Endothelial cell of umbilical vein (primary cell): Measurements from ENCODE around the gene ADIG. TPM values are rescaled to one million over a fixed set of nuclear protein-coding genes. Genes with fewer than 3 reads are reported as not detected.
"Not testable (repeated sequence)": the region's sequence is repeated elsewhere in the genome, so short reads cannot be mapped to it uniquely, and the experiment has no call there.

Experiments used
- BruUV-seq: library from RNA; stranded (reverse); fragments of 400-500 nt; replicated peaks from 2 replicates; lab custom pipeline; 2021; lab: Mats Ljungman, UMichigan
- CTCF ChIA-PET: fragments of 300-600, 350-600 bp; sonication (Branson Sonifier 250); formaldehyde crosslinking; loops from one replicate; lab custom pipeline; 2021; ENCODE audit warnings: antibody characterized with exemption, inconsistent platforms; lab: Charles Lee
- POLR2A ChIA-PET: fragments of 300-600, 350-600 bp; sonication (Branson Sonifier 250); formaldehyde crosslinking; loops from one replicate; lab custom pipeline; 2021; ENCODE audit warnings: antibody characterized with exemption, inconsistent platforms; lab: Charles Lee
- DNase-seq: peaks from one replicate; pipeline ENCODE4 v3.0.0-alpha.2; 2011; ENCODE audit warnings: low read depth, low spot score
- FAIRE-seq: peaks from 2 replicates; lab custom pipeline; 2011; peaks lifted over from hg19 to GRCh38; lab: Jason Lieb, UNC
- H2AFZ ChIP-seq: 2 replicates; pipeline ENCODE4 v1.6.0; 2012; ENCODE audit warnings: low read depth, low read length, control low read depth, inconsistent platforms
- H3K27ac ChIP-seq: 2 replicates; pipeline ENCODE4 v1.5.1; 2011; ENCODE audit warnings: low read depth, mild to moderate bottlenecking, control low read depth, low read length, moderate library complexity; ENCODE audit not compliant: insufficient read depth
- H3K27me3 ChIP-seq, 2 experiments: 2 replicates each; pipeline versions ENCODE4 v1.6.0 to v1.6.1; 2011; ENCODE audit warnings: low read length in 2 of 2, mixed read lengths in 1 of 2; ENCODE audit not compliant: control insufficient read depth in 2 of 2, insufficient read depth in 2 of 2
- H3K36me3 ChIP-seq, 2 experiments: 2 replicates in 1 of 2; 3 replicates in 1 of 2; pipeline ENCODE4 v1.5.1; 2011; ENCODE audit warnings: low read length in 2 of 2, mild to moderate bottlenecking in 1 of 2, moderate library complexity in 1 of 2; ENCODE audit not compliant: control insufficient read depth in 2 of 2, insufficient read depth in 2 of 2; ENCODE audit errors: extremely low read depth in 1 of 2
- H3K4me1 ChIP-seq: 3 replicates; pipeline ENCODE4 v1.5.1; 2011; ENCODE audit warnings: mild to moderate bottlenecking, low read length; ENCODE audit not compliant: control insufficient read depth, insufficient read depth; ENCODE audit errors: extremely low read depth
- H3K4me2 ChIP-seq: 2 replicates; pipeline ENCODE4 v1.6.1; 2011; ENCODE audit warnings: low read length, control low read depth, mixed read lengths; ENCODE audit not compliant: insufficient read depth
- H3K4me3 ChIP-seq, 3 experiments: fragments of 200-600 bp in 1 of 3; sonication (generic), shearing (Covaris generic) in 1 of 3; replicated peaks in 1 of 3; 2 replicates each; pipeline ENCODE4 v1.5.1; 2011 to 2016; ENCODE audit warnings: control low read depth in 3 of 3, low read length in 3 of 3, mild to moderate bottlenecking in 2 of 3, inconsistent platforms in 1 of 3, low read depth in 1 of 3, moderate library complexity in 1 of 3; ENCODE audit not compliant: insufficient read depth in 1 of 3
- H3K79me2 ChIP-seq: 2 replicates; pipeline ENCODE4 v1.6.0; 2012; ENCODE audit warnings: low read length, inconsistent platforms; ENCODE audit not compliant: control insufficient read depth, insufficient read depth
- H3K9ac ChIP-seq: replicated peaks from 2 replicates; pipeline ENCODE3; 2011; ENCODE audit warnings: low read length, control low read depth; ENCODE audit not compliant: insufficient read depth; ENCODE audit errors: extremely low read depth
- H3K9me1 ChIP-seq: replicated peaks from 3 replicates; pipeline ENCODE4 v1.6.0; 2011; ENCODE audit warnings: mild to moderate bottlenecking, low read length; ENCODE audit not compliant: control insufficient read depth, insufficient read depth; ENCODE audit errors: extremely low read depth
- H3K9me3 ChIP-seq: replicated peaks from 2 replicates; pipeline ENCODE4 v1.5.1; 2012; ENCODE audit warnings: low read length, inconsistent platforms; ENCODE audit not compliant: control insufficient read depth, insufficient read depth
- H4K20me1 ChIP-seq: replicated peaks from 2 replicates; pipeline ENCODE3; 2011; ENCODE audit warnings: mild to moderate bottlenecking, low read length; ENCODE audit not compliant: control insufficient read depth, insufficient read depth; ENCODE audit errors: extremely low read depth
- EZH2 ChIP-seq: IDR thresholded peaks from 2 replicates; pipeline ENCODE4 v1.6.1; 2012; ENCODE audit warnings: borderline replicate concordance, low read depth, mild to moderate bottlenecking, moderate library complexity, low read length, inconsistent platforms; ENCODE audit not compliant: severe bottlenecking
- GATA2 ChIP-seq: IDR thresholded peaks from 2 replicates; pipeline ENCODE4 v1.7.0; 2011; ENCODE audit warnings: low read depth, mild to moderate bottlenecking, moderate library complexity, mixed read lengths, low read length; ENCODE audit not compliant: insufficient read length, insufficient read depth
- JUN ChIP-seq: IDR thresholded peaks from 2 replicates; pipeline ENCODE4 v1.6.1; 2011; ENCODE audit warnings: borderline replicate concordance, low read depth; ENCODE audit not compliant: insufficient read length, insufficient read depth
- dilution Hi-C: fragments of 300-500 bp; cut with MboI; formaldehyde crosslinking; loops from one replicate; pipeline ENCODE4 v1.15.0; 2019; ENCODE audit warnings: low sequenced_read_pairs; ENCODE audit not compliant: extremely low pct_ligation_motif_present
- intact Hi-C: fragments of 100-400 bp; cut with micrococcal nuclease; formaldehyde crosslinking; loops from one replicate; pipeline ENCODE4 v1.10.0; 2022
- polyA plus RNA-seq, 4 experiments: library from polyadenylated mRNA; depleted of rRNA in 3 of 4; stranded (reverse) in 3 of 4; unstranded in 1 of 4; fragments of >200 nt; gene quantifications; 2 replicates each; pipeline versions ENCODE4 v1.2.1 to v1.2.3, GENCODE V29; 2011 to 2012; ENCODE audit warnings: missing spikeins in 1 of 4
- total RNA-seq: library from RNA; stranded (reverse); gene quantifications from 2 replicates; pipeline ENCODE4 v1.2.3, GENCODE V29; 2021

The ADIG gene
- total and polyA plus RNA-seq, 2 donors (not counting 3 experiments of a cell fraction or from before 2014, with no cell fraction given) = not detected

DNA sequence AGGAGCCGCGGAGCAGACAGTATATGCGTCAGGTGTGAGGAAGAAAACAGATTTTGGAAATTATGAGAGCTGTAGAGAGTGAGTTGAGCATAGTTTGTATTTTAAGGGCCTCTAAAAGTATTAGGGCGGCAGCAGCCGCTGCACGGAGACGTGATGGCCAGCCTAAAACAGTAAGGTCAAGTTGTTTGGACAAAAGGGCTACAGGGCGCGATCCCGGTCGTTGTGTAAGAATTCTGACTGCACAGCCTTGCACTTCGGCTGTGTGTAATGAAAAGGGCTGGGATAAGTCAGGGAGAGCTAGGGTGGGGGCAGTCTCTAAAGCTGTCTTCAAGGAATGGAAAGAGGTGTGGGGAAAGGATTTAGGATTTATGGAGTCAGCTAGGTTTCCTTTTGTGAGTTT, 13.3 kb downstream of the ADIG start:
- H2AFZ ChIP-seq, H3K4me1 ChIP-seq, intact Hi-C loops, H3K79me2 ChIP-seq, H3K9ac ChIP-seq, H3K4me2 ChIP-seq, FAIRE-seq, BruUV-seq, H3K27me3 ChIP-seq, CTCF ChIA-PET, POLR2A ChIA-PET, H3K27ac ChIP-seq, H3K36me3 ChIP-seq, H3K4me3 ChIP-seq, DNase-seq, H3K9me1 ChIP-seq, dilution Hi-C loops, H4K20me1 ChIP-seq, H3K9me3 ChIP-seq: not testable (repeated sequence)

DNA sequence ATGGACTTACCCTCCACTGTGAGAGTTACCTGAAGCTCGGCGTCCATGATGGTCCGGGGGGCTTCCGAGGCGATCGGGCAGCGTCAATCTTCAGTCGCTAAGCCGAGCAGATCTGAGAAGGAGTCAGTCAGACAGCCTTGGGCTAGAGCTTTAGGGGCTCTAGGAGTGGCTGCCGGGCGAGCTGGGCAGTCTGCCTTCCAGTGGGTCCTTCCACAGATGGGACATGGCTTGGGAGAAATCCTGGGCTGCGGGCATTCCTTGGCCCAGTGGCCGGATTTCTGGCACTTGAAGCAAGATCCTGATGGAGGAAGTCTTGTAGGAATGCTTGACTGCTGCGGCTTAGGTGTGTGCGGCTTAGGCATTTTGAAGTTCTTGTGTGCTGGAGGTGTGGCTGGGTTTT, 14.9 kb downstream of the ADIG start:
- dilution Hi-C loops, intact Hi-C loops, H3K4me3 ChIP-seq, H3K9me1 ChIP-seq, BruUV-seq, H3K79me2 ChIP-seq, POLR2A ChIA-PET, DNase-seq, H2AFZ ChIP-seq, FAIRE-seq, H3K9me3 ChIP-seq, H3K27me3 ChIP-seq, H3K9ac ChIP-seq, H3K4me2 ChIP-seq, H3K36me3 ChIP-seq, CTCF ChIA-PET, H3K4me1 ChIP-seq, H4K20me1 ChIP-seq, H3K27ac ChIP-seq: not testable (repeated sequence)

DNA sequence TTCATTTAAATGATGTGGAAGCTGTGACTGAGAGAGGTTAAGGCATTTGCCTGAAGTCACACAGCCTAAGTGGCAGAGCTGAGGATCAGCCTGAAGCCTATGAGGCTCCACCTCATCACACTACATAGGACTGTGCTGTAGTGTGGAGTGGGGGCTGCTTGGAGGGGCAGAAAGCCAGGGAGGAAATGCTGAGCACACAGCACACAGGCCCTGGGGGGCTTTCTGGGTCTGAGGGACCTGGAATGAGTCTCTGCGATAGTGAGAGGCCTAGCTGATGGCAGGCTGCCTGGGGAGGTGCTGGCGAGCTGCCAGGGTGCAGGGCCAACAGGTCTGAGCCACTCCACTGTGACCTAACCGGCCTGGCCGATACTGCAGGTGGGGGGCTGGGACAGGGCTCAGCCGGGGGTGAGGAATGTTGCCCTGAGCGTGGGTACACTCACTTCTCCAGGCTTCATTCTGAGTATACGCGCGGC, 18.4 kb downstream of the ADIG start:
- Histone ChIP-seq H3K4me1 (peaks cover 12% of the 10 kb centered on the region), H3K79me2 (no peaks in the 10 kb centered on the region), H3K27ac (no peak overlapping the region), H2AFZ (no peak overlapping the region), H3K9ac (no peak overlapping the region), H3K9me3 (no peaks in the 10 kb centered on the region), H3K36me3 (no peaks in the 10 kb centered on the region), H3K27me3 (peaks cover 0 to 1% of the 10 kb centered on the region in 2 experiments), H4K20me1 (no peaks in the 10 kb centered on the region), H3K4me3 (no peak overlapping the region), H3K9me1 (no peaks in the 10 kb centered on the region), H3K4me2 (no peak overlapping the region)
- CTCF ChIA-PET = no interaction called here
- dilution Hi-C loops (no loop called here), intact Hi-C loops (no loop called here)
- BruUV-seq = no TSS peak
- POLR2A ChIA-PET = no interaction called here
- FAIRE-seq (no peak), DNase-seq (no peak)
- TF ChIP-seq EZH2 = no peak
- TF ChIP-seq JUN = no peak
- no peak for TF ChIP-seq GATA2
